ENCODE measurements around the gene PCNT. TPM values are rescaled to one million over a fixed set of nuclear protein-coding genes. Genes with fewer than 3 reads are reported as not detected.

PCNT gene
- polyA plus RNA-seq, 1 experiment = 8.5 TPM

DNA sequence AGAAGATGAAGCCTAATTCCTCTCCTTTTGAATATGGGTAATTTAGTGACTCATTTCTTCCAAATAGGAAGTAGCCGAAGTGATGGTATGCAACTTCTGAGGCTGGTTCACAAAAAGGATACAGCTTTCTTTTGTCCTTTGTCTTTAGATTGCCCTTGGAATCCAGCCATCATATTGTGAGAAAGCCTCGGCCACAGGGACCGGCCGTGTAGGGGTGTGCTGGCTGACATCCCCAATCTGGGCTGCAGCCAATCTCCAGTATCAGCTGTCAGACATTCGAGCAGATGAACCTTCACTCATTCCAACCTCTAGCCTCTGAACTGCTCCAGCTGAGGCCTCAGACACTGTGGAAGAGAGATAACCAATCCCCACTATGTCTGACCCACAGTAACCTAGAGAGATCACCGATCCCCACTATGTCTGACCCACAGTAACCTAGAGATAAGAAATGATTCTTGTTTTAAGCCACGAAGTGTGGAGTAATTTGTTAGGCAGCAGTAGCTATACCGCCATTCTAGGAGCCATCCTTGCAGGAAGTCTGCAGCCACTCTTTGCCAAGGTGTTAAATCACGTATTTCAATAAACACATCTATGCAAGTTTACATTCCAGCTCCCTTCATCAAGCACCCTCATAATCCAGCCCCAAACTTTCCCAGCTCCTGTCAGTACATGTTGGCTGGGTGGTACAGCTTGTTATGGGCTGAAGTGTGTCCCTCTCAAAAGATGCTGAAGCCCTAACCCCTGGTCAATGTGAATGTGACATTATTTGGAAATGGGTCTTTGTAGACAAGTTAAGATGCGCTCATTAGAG, 131.8 kb downstream of the PCNT start:
- Histone ChIP-seq H3K9me3 (ENCODE audit: control insufficient read depth, insufficient read depth, low read length) (no peaks in the 10 kb centered on the region; the same call in 1 of the 2 replicates), H3K27me3 (ENCODE audit: control insufficient read depth, insufficient read depth, low read length) (no peaks in the 10 kb centered on the region), H3K4me3 (ENCODE audit: low read depth, low read length) (no peak overlapping the region), H3K27ac (ENCODE audit: low read depth, low read length) (peak overlapping the region; percentile 77)
- no peak for DNase-seq (ENCODE audit: low read depth, low spot score)
- POLR2A ChIA-PET = no interaction called here
- TF ChIP-seq, protein P1, sequence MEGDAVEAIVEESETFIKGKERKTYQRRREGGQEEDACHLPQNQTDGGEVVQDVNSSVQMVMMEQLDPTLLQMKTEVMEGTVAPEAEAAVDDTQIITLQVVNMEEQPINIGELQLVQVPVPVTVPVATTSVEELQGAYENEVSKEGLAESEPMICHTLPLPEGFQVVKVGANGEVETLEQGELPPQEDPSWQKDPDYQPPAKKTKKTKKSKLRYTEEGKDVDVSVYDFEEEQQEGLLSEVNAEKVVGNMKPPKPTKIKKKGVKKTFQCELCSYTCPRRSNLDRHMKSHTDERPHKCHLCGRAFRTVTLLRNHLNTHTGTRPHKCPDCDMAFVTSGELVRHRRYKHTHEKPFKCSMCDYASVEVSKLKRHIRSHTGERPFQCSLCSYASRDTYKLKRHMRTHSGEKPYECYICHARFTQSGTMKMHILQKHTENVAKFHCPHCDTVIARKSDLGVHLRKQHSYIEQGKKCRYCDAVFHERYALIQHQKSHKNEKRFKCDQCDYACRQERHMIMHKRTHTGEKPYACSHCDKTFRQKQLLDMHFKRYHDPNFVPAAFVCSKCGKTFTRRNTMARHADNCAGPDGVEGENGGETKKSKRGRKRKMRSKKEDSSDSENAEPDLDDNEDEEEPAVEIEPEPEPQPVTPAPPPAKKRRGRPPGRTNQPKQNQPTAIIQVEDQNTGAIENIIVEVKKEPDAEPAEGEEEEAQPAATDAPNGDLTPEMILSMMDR (IDR thresholded peaks at IDR 0.05; ENCODE audit: low read depth, low read length) = no peak
- CTCF ChIA-PET = no interaction called here

DNA sequence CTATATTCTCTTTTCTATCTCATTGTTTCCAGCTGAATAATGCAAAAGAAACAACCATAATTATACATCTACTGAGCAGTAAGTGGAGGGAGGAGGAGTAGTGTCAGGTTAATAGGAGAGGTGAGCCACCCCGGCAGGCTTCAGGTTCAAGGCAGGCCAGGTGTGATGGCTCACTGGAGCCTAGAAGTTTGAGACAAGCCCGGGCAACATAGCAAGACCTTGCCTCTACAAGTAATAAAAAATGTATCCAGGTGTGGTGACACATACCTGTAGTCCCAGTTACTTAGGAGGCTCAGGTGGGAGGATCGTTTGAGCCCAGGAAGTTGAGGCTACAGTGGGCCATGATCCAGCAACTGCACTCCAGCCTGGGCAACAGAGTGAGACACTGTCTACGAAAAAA, 132.8 kb downstream of the PCNT start:
- DNase-seq (ENCODE audit: low read depth, low spot score) = no peak
- no peaks in the 10 kb centered on the region; the same call in 1 of the 2 replicates for H3K9me3 ChIP-seq (ENCODE audit: control insufficient read depth, insufficient read depth, low read length)
- no peak overlapping the region for H3K27ac ChIP-seq (ENCODE audit: low read depth, low read length)
- H3K27me3 ChIP-seq (ENCODE audit: control insufficient read depth, insufficient read depth, low read length) = no peaks in the 10 kb centered on the region
- TF ChIP-seq, protein P1 (IDR thresholded peaks at IDR 0.05; ENCODE audit: low read depth, low read length) = no peak
- H3K4me3 ChIP-seq (ENCODE audit: low read depth, low read length) = no peak overlapping the region
- ChIA-PET POLR2A (interaction anchor here (1.4 kb wide), 1 partner anchor 179 kb away, joined by 4 read pairs; the partner anchor contains the start of gene PRMT2), CTCF (interaction anchor here (1.3 kb wide), 1 partner anchor 183 kb away, joined by 3 read pairs; no protein-coding TSS in a partner anchor)

DNA sequence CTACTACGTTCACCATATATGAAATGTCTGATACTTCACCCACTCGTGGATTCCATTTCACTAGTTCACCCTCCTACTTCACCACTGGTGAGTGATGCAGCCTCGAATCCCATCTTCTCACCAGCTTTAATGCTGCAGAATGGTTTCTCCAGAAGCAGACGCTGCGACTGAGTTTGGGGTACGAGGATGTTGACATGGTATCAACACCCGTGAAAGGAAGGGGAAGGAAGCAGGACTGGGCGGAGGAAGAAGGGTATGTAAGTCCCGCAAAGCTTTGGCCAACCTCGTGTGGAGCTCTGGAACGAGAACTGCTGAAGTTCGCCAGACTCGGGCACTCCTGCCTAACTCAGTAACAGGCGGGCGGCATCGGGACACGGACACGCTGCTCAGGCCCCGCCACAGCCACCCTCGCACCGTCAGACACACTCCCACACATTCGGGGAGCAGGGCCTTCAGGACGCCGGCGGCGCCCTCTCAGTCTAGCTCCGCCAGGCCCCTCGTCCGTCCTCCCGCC, 133.9 kb downstream of the PCNT start:
- POLR2A ChIA-PET = interaction anchor here (1.0 to 1.5 kb wide), 3 partner anchors 11 to 178 kb away, joined by 3 to 5 read pairs (median 4); partner anchors contain the start of gene PRMT2
- DNase-seq (ENCODE audit: low read depth, low spot score) = peak; percentile 7
- TF ChIP-seq, protein P1 (IDR thresholded peaks at IDR 0.05; ENCODE audit: low read depth, low read length) = no peak
- no peaks in the 10 kb centered on the region for H3K27me3 ChIP-seq (ENCODE audit: control insufficient read depth, insufficient read depth, low read length)
- peak overlapping the region; percentile 81 for H3K4me3 ChIP-seq (ENCODE audit: low read depth, low read length)
- H3K9me3 ChIP-seq (ENCODE audit: control insufficient read depth, insufficient read depth, low read length) = no peaks in the 10 kb centered on the region; the same call in 1 of the 2 replicates
- CTCF ChIA-PET = interaction anchor here (1.3 kb wide), 1 partner anchor 182 kb away, joined by 3 read pairs; no protein-coding TSS in a partner anchor
- peak overlapping the region; percentile 83 for H3K27ac ChIP-seq (ENCODE audit: low read depth, low read length)

DNA sequence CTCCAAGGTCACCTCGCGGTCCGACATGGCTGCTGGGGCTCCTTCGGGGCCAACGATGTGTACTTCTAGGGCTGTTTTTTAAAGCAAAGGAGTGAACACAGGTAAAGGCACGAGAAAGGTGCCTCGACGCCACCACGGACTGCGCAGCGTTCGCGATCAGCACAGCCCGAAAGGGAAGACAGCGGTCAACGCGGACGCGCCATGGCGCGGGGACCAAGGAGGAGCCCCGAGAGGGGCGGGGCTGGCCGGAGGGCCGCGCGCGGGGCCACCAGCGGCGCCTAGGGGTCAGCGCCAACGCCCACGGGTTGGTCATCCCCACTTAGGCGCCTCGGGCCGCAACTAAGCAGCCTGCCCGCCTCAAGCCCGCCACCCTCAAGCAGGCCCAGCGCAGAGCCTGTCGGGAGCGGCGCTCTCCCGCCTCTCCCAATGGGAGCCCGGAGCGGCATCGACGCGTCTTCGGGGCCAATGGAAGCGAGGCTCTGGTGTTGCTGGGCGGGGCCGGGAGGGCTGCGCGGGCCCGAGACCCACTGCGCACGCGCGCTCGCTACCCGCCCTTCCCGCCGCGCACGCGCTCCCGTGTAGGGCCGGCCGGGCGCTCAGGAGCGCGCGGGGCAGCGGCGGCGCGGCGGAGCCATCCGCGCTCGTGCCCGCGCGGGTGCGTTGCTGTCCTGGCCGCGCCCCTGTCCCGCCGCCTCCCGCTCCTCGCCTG, 134.5 kb downstream of the PCNT start, which contains the start of gene DIP2A:
Gene DIP2A, plus strand, starts transcription at position 577 of the 709 bp plus-strand sequence. CDS start 241 bp downstream, outside the sequence.
- ChIA-PET POLR2A (interaction anchor here (0.7 to 1.5 kb wide), 3 partner anchors 10 to 17 kb away, joined by 3 to 5 read pairs (median 3); no protein-coding TSS in a partner anchor), CTCF (no interaction called here)
- Histone ChIP-seq H3K27ac (ENCODE audit: low read depth, low read length) (peak within 1 kb of the TSS; percentile 83), H3K27me3 (ENCODE audit: control insufficient read depth, insufficient read depth, low read length) (no peaks in the 10 kb centered on the region), H3K4me3 (ENCODE audit: low read depth, low read length) (peak within 1 kb of the TSS; percentile 81), H3K9me3 (ENCODE audit: control insufficient read depth, insufficient read depth, low read length) (no peaks in the 10 kb centered on the region; the same call in 1 of the 2 replicates)
- TF ChIP-seq, protein P1 (IDR thresholded peaks at IDR 0.05; ENCODE audit: low read depth, low read length) = no peak
- peak; percentile 88 for DNase-seq (ENCODE audit: low read depth, low spot score)
